Brain pericyte (primary cell): Measurements from ENCODE around the gene JDP2.

Experiments
- DNase-seq: peaks from one replicate; pipeline ENCODE4 v3.0.0-alpha.2; 2012; ENCODE audit warnings: low read depth, low spot score

Gene JDP2

GRCh38 chr14:75514673-75515628 is 87.1 kb downstream of the JDP2 start:
- DNase-seq: no peak

DNA sequence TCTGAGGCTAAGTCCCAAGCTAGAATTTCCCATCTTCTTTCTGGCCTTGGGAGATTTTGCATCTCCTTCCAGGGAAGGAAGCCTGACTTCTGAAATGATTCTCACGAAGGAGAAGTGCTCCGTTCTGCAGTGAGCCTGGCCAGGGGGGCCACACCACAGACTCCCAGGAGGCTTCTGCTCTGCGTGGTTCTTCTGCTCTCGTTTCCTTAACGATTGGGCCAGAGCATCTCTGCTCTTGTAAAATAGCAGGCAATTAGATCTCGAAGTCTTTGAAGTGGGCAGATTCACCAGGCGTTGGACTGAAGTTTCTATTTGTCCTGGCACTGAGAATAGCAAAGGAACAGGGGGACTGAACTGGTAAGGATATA is 87.8 kb downstream of the JDP2 start:
- no peak for DNase-seq

DNA sequence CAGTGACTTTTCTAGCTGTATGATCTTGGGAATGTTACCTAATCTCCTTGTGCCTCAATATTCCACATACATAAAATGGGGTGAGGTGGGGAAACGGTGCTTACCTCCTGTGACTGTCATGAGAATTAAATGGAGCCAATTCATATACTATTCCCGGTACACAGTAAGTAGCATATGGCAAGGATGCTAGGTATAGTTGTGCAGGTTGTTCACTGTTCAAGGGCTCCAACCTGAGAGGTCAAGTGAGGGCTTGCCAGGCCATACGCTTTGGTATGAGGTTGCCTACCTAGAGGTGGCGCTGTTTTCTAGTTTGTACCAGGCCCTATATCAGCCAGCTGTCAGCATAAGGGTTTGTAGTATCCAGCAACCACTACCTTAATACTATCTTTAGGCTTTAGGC is 90.8 kb downstream of the JDP2 start:
- no peak for DNase-seq

- DNase-seq: no peak
These were observed 91.6 kb downstream of the JDP2 start for GRCh38 chr14:75519394-75519793.

DNA sequence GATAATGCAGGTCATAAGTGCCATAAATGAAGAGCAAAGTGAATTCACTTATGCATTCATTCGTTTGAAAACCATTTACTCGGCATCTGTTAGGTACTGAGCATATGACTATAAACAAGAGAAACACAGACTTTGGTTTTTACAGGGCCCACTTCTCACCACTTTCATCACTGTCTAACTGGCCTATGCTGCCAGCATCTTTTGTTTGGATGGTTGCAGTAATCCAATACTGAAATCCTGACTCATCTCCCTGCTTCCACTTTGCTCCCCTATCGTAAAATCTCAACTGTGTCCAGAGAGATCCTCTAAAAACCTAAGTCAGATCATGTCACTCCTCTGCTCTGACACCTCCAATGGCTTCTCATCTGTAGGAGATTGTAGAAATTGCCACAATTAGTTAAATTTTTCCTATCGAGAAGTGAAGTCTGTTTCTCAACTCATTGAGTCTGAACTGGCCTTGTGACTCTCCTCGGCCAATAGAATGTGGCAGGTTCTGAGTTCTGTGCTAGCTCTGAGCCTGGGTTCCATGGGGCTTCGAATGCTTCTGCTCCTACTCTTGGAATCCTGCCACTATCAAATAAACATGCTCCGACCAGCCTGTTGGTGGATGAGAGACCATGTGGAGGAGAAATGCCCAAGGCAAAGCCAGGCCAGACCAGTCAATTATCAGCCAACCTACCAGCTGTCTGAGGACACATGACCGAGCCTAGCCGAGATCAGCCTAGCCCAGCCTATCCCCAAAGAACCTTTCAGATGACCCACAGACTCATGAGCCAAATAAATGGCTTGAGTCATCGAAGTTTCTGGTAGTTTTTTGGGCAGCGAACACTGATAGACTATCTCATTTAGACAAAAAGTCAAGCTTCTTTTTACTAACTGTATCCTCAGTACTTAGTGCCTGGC is 92.3 kb downstream of the JDP2 start:
- DNase-seq: no peak

- no peak for DNase-seq
These were observed 93.0 kb downstream of the JDP2 start for GRCh38 chr14:75520852-75521251.

GRCh38 chr14:75521415-75522199 is 93.8 kb downstream of the JDP2 start:
- no peak for DNase-seq

DNA sequence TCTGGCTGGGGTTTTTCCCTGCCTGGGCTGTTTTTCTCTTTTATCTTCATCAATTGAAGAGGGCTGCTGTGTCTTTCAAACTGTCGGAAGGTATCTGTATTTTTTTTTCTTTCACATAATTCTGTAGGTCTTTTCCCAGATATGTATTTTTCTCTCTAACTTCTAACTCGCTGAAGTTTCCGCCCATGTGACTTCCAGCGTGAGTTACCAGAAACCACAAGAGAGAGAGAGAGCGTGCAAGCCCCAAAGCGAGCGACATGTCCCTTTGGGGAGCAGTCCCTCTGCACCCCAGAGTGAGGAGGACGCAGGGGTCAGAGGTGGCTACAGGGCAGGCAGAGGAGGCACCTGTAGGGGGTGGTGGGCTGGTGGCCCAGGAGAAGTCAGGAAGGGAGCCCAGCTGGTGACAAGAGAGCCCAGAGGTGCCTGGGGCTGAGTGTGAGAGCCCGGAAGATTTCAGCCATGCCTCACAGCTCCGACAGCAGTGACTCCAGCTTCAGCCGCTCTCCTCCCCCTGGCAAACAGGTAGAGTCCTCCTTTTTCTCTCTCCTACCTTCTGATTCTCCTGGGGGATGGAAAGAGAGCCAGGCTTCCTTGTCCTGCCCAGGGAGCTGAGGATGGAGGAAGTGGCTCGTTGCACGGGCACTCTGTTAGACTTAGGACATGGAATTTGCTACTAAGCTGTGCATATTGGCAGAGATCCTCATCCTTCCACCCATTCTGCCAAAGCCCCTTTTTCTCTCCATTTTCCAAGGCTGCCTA is 94.6 kb downstream of the JDP2 start, which contains the start of gene BATF:
BATF (plus strand) TSS at position 246 of the 759 bp plus-strand sequence; CDS start at position 460, 214 bp downstream.
- DNase-seq: no peak

GRCh38 chr14:75522983-75523318 is 95.1 kb downstream of the JDP2 start:
- DNase-seq: no peak
